HepG2 (cell line): ENCODE results near the gene RDH11. TPM values are rescaled to one million over a fixed set of nuclear protein-coding genes. Genes with fewer than 3 reads are reported as not detected.

Experiments used
- ETV5 ChIP-seq: IDR thresholded peaks from 2 replicates; pipeline ENCODE4 v1.6.1; 2018; ENCODE audit warnings: missing biosample characterization, missing genetic modification reagents, inconsistent platforms, borderline replicate concordance
- EZH2 ChIP-seq: conservative IDR thresholded peaks from 2 replicates; pipeline ENCODE4 v1.6.1; 2012; ENCODE audit warnings: mild to moderate bottlenecking, low read depth, low read length, moderate library complexity
- HDAC2 ChIP-seq: sonication (generic); formaldehyde crosslinking; IDR thresholded peaks from 2 replicates; pipeline ENCODE4 v1.4.0; 2020; ENCODE audit warnings: missing genetic modification reagents
- IRF2 ChIP-seq: IDR thresholded peaks from 2 replicates; pipeline ENCODE4 v1.6.1; 2018; ENCODE audit warnings: missing genetic modification reagents, missing compliant biosample characterization
- KDM5B ChIP-seq: sonication (generic); formaldehyde crosslinking; IDR thresholded peaks from 2 replicates; pipeline ENCODE4 v1.4.0; 2020; ENCODE audit warnings: missing genetic modification reagents, mild to moderate bottlenecking, borderline replicate concordance
- NR2C2 ChIP-seq: sonication (generic); formaldehyde crosslinking; IDR thresholded peaks from 2 replicates; pipeline ENCODE4 v1.4.0; 2020; ENCODE audit warnings: missing genetic modification reagents, mild to moderate bottlenecking, moderate library complexity, borderline replicate concordance
- POGZ ChIP-seq: sonication (generic); formaldehyde crosslinking; IDR thresholded peaks from 2 replicates; pipeline ENCODE4 v1.4.0; 2020; ENCODE audit warnings: mild to moderate bottlenecking, missing genetic modification reagents
- RARG ChIP-seq: sonication (generic); formaldehyde crosslinking; IDR thresholded peaks from 2 replicates; pipeline ENCODE4 v1.4.0; 2020; ENCODE audit warnings: low read depth, mild to moderate bottlenecking, missing genetic modification reagents
- RBFOX2 ChIP-seq: fragments of 200-400 bp; formaldehyde crosslinking; IDR thresholded peaks from 2 replicates; pipeline ENCODE4 v1.6.1; 2017; ENCODE audit warnings: low read depth, mild to moderate bottlenecking, low read length
- RORA ChIP-seq: sonication (generic); formaldehyde crosslinking; IDR thresholded peaks from 2 replicates; pipeline ENCODE4 v1.5.0; 2020; ENCODE audit warnings: mild to moderate bottlenecking, missing genetic modification reagents, moderate library complexity
- SAFB2 ChIP-seq: sonication (generic); formaldehyde crosslinking; IDR thresholded peaks from 2 replicates; pipeline ENCODE4 v1.5.1; 2020; ENCODE audit warnings: missing genetic modification reagents, low read depth, mild to moderate bottlenecking, borderline replicate concordance
- YY1 ChIP-seq: IDR thresholded peaks from 2 replicates; pipeline ENCODE4 v1.6.1; 2011; ENCODE audit warnings: low read length, low read depth, moderate library complexity, mild to moderate bottlenecking; ENCODE audit not compliant: insufficient read depth, insufficient replicate concordance
- ZBTB7A ChIP-seq: sonication (generic); formaldehyde crosslinking; IDR thresholded peaks from 2 replicates; pipeline ENCODE4 v1.8.0; 2022; ENCODE audit warnings: mild to moderate bottlenecking, missing genetic modification reagents
- ZNF17 ChIP-seq: sonication (generic); formaldehyde crosslinking; IDR thresholded peaks from 2 replicates; pipeline ENCODE4 v1.5.0; 2020; ENCODE audit warnings: mild to moderate bottlenecking, missing genetic modification reagents
- ZNF20 ChIP-seq: sonication (generic); formaldehyde crosslinking; IDR thresholded peaks from 2 replicates; pipeline ENCODE4 v1.4.0; 2020; ENCODE audit warnings: mild to moderate bottlenecking, moderate library complexity, missing genetic modification reagents
- ZNF30 ChIP-seq: sonication (generic); formaldehyde crosslinking; IDR thresholded peaks from 2 replicates; pipeline ENCODE4 v1.5.0; 2020; ENCODE audit warnings: mild to moderate bottlenecking, missing genetic modification reagents
- ZNF331 ChIP-seq: sonication (generic); formaldehyde crosslinking; IDR thresholded peaks from 2 replicates; pipeline ENCODE4 v1.4.0; 2020; ENCODE audit warnings: missing genetic modification reagents
- ZNF607 ChIP-seq: sonication (generic); formaldehyde crosslinking; IDR thresholded peaks from 2 replicates; pipeline ENCODE4 v1.5.1; 2020; ENCODE audit warnings: missing genetic modification reagents, mild to moderate bottlenecking, borderline replicate concordance
- ZNF768 ChIP-seq: sonication (generic); formaldehyde crosslinking; IDR thresholded peaks from 2 replicates; pipeline ENCODE4 v1.4.0; 2020; ENCODE audit warnings: missing genetic modification reagents
- polyA plus RNA-seq, 8 experiments: library from polyadenylated mRNA; depleted of rRNA in 3 of 8; stranded (reverse) in 7 of 8; unstranded in 1 of 8; fragments of >200 nt; fragmentation: Illumina TruSeq in 4 of 8; extraction: Trizol in 4 of 8; gene quantifications; 2 replicates each; pipeline versions ENCODE4 v1.2.1 to v1.2.3, GENCODE V29; 2011 to 2016; ENCODE audit warnings: low read depth in 4 of 8, missing spikeins in 1 of 8, mixed read lengths in 1 of 8; ENCODE audit not compliant: insufficient read depth in 1 of 8
- total RNA-seq, 5 experiments: library from RNA; depleted of rRNA; stranded (reverse); fragments of >200 nt; fragmentation: Illumina TruSeq; extraction: Trizol; gene quantifications; 2 replicates each; pipeline ENCODE4 v1.2.3, GENCODE V29; 2016; ENCODE audit warnings: low read depth in 1 of 5
- TF ChIP-seq, protein P1 (sequence below): IDR thresholded peaks from 2 replicates; pipeline ENCODE4 v1.6.1; 2016; ENCODE audit warnings: low read depth, control low read depth
- TF ChIP-seq, protein P2 (sequence below): sonication (generic); formaldehyde crosslinking; IDR thresholded peaks from 2 replicates; pipeline ENCODE4 v1.5.0; 2020; ENCODE audit warnings: missing genetic modification reagents
- TF ChIP-seq, protein P3 (sequence below): sonication (generic); formaldehyde crosslinking; IDR thresholded peaks from 2 replicates; pipeline ENCODE4 v1.5.1; 2020; ENCODE audit warnings: missing genetic modification reagents, mild to moderate bottlenecking, borderline replicate concordance
- TF ChIP-seq, protein P4 (sequence below), 2 experiments: fragments of 450-650 bp in 1 of 2; sonication (generic) in 1 of 2; formaldehyde crosslinking; IDR thresholded peaks; 2 replicates each; pipeline versions ENCODE4 v1.5.0 to v1.8.0; 2020 to 2022; ENCODE audit warnings: mild to moderate bottlenecking in 1 of 2, missing genetic modification reagents in 1 of 2

The RDH11 gene
- total and polyA plus RNA-seq, 2 of the 13 experiments (the other 11 are each of a cell fraction or from before 2014, with no cell fraction given) = 106 to 131 TPM

DNA sequence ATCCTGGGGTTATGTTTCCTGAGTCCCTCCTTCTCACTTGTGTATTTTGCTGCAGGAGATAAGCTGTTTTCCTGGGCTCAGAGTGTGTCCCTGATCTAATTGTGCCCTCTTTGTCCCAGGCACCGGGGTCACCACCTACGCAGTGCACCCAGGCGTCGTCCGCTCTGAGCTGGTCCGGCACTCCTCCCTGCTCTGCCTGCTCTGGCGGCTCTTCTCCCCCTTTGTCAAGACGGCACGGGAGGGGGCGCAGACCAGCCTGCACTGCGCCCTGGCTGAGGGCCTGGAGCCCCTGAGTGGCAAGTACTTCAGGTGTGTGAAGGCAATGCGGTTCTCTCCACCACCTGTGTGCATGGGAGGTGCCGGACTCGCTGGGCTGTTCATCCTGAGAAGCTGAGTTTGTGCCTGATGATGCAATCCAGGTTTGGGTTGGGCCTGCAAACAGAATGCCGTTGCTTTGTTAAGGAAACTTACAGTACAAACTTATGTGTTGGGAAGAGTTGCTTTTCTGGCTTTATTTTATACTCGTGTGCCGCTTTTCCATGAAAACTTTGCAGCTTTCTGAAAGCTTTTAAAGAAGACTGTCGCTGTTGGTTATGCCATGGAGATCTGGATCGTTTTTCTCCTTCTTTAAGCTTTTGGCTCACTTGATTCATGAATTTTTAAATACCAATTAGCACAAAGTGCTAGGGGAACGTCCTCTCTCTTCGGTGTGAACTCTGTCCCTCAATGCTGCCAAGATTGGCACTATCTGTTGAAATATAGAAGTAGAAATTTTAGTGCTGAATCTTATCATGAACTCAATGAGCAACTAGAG, 33.7 kb upstream of the RDH11 start (continued):
- TF ChIP-seq ZBTB7A (CRISPR knock-in tag) (peak; percentile 77; the same call in 1 of the 2 replicates), ZNF17 (CRISPR knock-in tag) (no peak), NR2C2 (CRISPR knock-in tag) (0 out of 2 replicates have a peak, but pooled peaks have one; percentile 48), ZNF607 (CRISPR knock-in tag) (peak; percentile 33; the same call in 1 of the 2 replicates), ZNF30 (CRISPR knock-in tag) (0 out of 2 replicates have a peak, but pooled peaks have one; percentile 70), KDM5B (peak; percentile 65; the same call in 1 of the 2 replicates), ZNF20 (CRISPR knock-in tag) (peak; percentile 91; the same call in 1 of the 2 replicates), POGZ (peak; percentile 43; the same call in 1 of the 2 replicates), RORA (no peak), ETV5 (CRISPR knock-in tag) (peak; percentile 15; the same call in 1 of the 2 replicates), EZH2 (no peak), RBFOX2 (peak; percentile 62), ZNF768 (CRISPR knock-in tag) (peak; percentile 65; the same call in 1 of the 2 replicates), ZNF331 (CRISPR knock-in tag) (peak; percentile 54; the same call in 1 of the 2 replicates), RARG (CRISPR knock-in tag) (no peak), YY1 (no peak), IRF2 (CRISPR knock-in tag) (no peak; the same call in 1 of the 2 replicates), HDAC2 (CRISPR knock-in tag) (peak; percentile 61), SAFB2 (0 out of 2 replicates have a peak, but pooled peaks have one; percentile 68)
- TF ChIP-seq, protein P1, sequence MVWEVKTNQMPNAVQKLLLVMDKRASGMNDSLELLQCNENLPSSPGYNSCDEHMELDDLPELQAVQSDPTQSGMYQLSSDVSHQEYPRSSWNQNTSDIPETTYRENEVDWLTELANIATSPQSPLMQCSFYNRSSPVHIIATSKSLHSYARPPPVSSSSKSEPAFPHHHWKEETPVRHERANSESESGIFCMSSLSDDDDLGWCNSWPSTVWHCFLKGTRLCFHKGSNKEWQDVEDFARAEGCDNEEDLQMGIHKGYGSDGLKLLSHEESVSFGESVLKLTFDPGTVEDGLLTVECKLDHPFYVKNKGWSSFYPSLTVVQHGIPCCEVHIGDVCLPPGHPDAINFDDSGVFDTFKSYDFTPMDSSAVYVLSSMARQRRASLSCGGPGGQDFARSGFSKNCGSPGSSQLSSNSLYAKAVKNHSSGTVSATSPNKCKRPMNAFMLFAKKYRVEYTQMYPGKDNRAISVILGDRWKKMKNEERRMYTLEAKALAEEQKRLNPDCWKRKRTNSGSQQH (CRISPR knock-in tag) = no peak
- TF ChIP-seq, protein P2, sequence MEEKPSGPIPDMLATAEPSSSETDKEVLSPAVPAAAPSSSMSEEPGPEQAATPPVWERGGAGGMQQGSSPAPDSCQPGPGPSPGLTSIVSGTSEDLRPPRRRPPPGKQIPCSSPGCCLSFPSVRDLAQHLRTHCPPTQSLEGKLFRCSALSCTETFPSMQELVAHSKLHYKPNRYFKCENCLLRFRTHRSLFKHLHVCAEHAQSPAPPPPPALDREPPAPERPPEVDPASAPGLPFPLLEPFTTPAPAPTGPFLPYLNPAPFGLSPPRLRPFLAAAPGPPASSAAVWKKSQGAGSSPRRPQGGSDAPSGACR = peak; percentile 86; the same call in 1 of the 2 replicates
- TF ChIP-seq, protein P3, sequence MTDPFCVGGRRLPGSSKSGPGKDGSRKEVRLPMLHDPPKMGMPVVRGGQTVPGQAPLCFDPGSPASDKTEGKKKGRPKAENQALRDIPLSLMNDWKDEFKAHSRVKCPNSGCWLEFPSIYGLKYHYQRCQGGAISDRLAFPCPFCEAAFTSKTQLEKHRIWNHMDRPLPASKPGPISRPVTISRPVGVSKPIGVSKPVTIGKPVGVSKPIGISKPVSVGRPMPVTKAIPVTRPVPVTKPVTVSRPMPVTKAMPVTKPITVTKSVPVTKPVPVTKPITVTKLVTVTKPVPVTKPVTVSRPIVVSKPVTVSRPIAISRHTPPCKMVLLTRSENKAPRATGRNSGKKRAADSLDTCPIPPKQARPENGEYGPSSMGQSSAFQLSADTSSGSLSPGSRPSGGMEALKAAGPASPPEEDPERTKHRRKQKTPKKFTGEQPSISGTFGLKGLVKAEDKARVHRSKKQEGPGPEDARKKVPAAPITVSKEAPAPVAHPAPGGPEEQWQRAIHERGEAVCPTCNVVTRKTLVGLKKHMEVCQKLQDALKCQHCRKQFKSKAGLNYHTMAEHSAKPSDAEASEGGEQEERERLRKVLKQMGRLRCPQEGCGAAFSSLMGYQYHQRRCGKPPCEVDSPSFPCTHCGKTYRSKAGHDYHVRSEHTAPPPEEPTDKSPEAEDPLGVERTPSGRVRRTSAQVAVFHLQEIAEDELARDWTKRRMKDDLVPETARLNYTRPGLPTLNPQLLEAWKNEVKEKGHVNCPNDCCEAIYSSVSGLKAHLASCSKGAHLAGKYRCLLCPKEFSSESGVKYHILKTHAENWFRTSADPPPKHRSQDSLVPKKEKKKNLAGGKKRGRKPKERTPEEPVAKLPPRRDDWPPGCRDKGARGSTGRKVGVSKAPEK (CRISPR knock-in tag) = no peak
- TF ChIP-seq, protein P4, sequence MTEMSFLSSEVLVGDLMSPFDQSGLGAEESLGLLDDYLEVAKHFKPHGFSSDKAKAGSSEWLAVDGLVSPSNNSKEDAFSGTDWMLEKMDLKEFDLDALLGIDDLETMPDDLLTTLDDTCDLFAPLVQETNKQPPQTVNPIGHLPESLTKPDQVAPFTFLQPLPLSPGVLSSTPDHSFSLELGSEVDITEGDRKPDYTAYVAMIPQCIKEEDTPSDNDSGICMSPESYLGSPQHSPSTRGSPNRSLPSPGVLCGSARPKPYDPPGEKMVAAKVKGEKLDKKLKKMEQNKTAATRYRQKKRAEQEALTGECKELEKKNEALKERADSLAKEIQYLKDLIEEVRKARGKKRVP (CRISPR knock-in tag; IDR thresholded peaks at IDR 0.05) = peak in 1 of 2 experiments; percentile 97; a peak in 2 of 4 replicates
